Endothelial cell of umbilical vein (primary cell): Measurements from ENCODE around the gene NR5A2.

Source experiments
- CTCF ChIP-seq, 2 donors: IDR thresholded peaks; 1 replicate in 1 of 2; 2 replicates in 1 of 2; pipeline ENCODE4 v1.5.1; 2011; ENCODE audit warnings: low read length in 2 of 2, mild to moderate bottlenecking in 2 of 2, moderate library complexity in 2 of 2, control low read depth in 1 of 2, inconsistent platforms in 1 of 2, low read depth in 1 of 2; ENCODE audit not compliant: insufficient read depth in 1 of 2; ENCODE audit errors: extremely low read depth in 1 of 2
- FOS ChIP-seq: IDR thresholded peaks from 2 replicates; pipeline ENCODE4 v1.6.1; 2011; ENCODE audit warnings: mild to moderate bottlenecking, low read length, moderate library complexity, borderline replicate concordance; ENCODE audit not compliant: insufficient read depth
- POLR2AphosphoS5 ChIP-seq: IDR thresholded peaks from 2 replicates; pipeline ENCODE4 v1.6.1; 2012; ENCODE audit warnings: low read depth, mild to moderate bottlenecking, control low read depth, low read length, moderate library complexity; ENCODE audit not compliant: insufficient read depth

GRCh38 chr1:200163911-200164310 is 136.4 kb downstream of the NR5A2 start:
- TF ChIP-seq POLR2AphosphoS5 (no peak), FOS (no peak), CTCF (IDR thresholded peaks at IDR 0.05; ENCODE audit: extremely low read depth in 1 of 2, insufficient read depth in 1 of 2, low read depth in 1 of 2, low read length in 2 of 2) (no peak)
